Measurements from ENCODE around the gene ADAMTSL3.

The ADAMTSL3 gene

DNA sequence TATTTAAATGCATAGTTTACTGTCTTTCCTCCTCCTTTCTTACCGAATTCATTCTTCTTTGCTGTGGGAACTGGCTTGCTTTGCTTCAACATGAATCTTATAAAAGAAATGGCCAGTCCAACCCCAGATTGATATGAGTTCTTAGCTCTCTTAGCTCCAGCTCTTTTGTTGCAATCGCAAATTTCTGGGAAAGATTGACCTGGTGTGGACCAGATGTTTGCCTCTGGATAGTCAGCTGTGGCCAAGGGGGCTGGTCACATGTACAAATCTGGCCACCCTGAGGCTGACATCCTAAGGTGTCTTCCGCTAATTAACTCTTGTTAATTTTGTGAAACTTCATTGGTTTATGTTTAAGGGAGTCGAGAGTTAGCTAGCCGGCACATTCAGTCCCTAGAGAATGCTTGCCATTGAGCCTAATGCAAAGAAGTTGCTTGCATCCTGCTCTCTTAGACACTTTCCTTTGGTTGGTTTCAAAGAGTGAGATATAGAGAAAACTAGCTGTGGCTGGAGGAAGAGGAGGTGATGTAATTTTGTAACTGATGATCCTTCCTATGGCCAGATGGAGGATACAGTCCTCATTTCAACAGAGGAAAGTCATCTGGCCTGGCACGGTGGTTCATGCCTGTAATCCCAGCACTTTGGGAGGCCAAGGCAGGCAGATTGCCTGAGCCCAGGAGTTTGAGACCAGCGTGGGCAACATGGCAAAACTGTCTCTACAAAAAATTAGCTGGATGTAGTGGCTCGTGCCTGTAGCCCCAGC lies 162.4 kb downstream of the ADAMTSL3 start:
- no peaks in the 10 kb centered on the region for H3F3A ChIP-seq (ENCODE audit: insufficient read depth)

DNA sequence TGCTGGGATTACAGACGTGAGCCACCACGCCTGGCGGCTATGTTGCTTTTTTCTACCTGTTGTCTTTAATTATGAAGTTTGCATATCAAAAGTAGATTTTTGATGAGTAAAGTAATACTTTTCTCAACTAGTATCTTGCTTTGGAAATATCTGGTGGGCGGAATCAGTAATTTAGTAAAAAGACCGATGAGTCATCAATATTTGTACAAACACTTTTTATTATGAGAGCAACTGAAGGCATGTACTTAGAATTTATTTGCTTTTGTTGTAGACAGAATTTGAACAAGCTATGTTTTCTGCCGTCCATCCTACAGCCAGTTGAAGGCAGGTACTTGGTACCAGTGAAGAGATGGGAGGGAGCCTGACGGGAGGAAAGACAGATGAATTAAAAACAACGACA lies 164.7 kb downstream of the ADAMTSL3 start:
- H3K4me3 ChIP-seq (ENCODE audit: insufficient read depth, low read length, poor library complexity, severe bottlenecking): no peak overlapping the region
- no peaks in the 10 kb centered on the region for H3K79me2 ChIP-seq (ENCODE audit: insufficient read depth, low read length)
- H3K9me2 ChIP-seq (replicated peaks; ENCODE audit: insufficient read depth, low read length): no peaks in the 10 kb centered on the region
- no peaks in the 10 kb centered on the region for H3K27me3 ChIP-seq (ENCODE audit: low read length)
- TF ChIP-seq CTCF (IDR thresholded peaks at IDR 0.05; ENCODE audit: insufficient read depth, low read length, poor library complexity, severe bottlenecking) (no peak), EZH2phosphoT487 (conservative IDR thresholded peaks at IDR 0.05; ENCODE audit: low read length) (no peak)
- no peaks in the 10 kb centered on the region for H3F3A ChIP-seq (ENCODE audit: insufficient read depth)
- H3K27ac ChIP-seq (ENCODE audit: low read depth, low read length): no peak overlapping the region
- H3K9ac ChIP-seq (ENCODE audit: low read length): no peak overlapping the region
- H4K20me1 ChIP-seq (ENCODE audit: low read depth, low read length): no peaks in the 10 kb centered on the region
- no peak overlapping the region for H2AFZ ChIP-seq (ENCODE audit: low read depth, low read length, severe bottlenecking)
- no peaks in the 10 kb centered on the region for H3K36me3 ChIP-seq (ENCODE audit: low read length)
- no peaks in the 10 kb centered on the region for H3K9me3 ChIP-seq (ENCODE audit: insufficient read depth, low read length)
- H3K4me2 ChIP-seq (ENCODE audit: low read depth, low read length, poor library complexity, severe bottlenecking): no peak overlapping the region

More for the DNA sequence above, 162.4 kb downstream of the ADAMTSL3 start:
- no peaks in the 10 kb centered on the region for H3K9me3 ChIP-seq (ENCODE audit: insufficient read depth, low read length)
- no peaks in the 10 kb centered on the region for H3K27me3 ChIP-seq (ENCODE audit: low read length)
- no peak overlapping the region for H3K27ac ChIP-seq (ENCODE audit: low read depth, low read length)
- TF ChIP-seq CTCF (IDR thresholded peaks at IDR 0.05; ENCODE audit: insufficient read depth, low read length, poor library complexity, severe bottlenecking) (no peak), EZH2phosphoT487 (conservative IDR thresholded peaks at IDR 0.05; ENCODE audit: low read length) (no peak)
- no peaks in the 10 kb centered on the region for H4K20me1 ChIP-seq (ENCODE audit: low read depth, low read length)
- H3K4me3 ChIP-seq (ENCODE audit: insufficient read depth, low read length, poor library complexity, severe bottlenecking): no peak overlapping the region
- H3K36me3 ChIP-seq (ENCODE audit: low read length): no peaks in the 10 kb centered on the region
- H2AFZ ChIP-seq (ENCODE audit: low read depth, low read length, severe bottlenecking): no peak overlapping the region
- no peaks in the 10 kb centered on the region for H3K79me2 ChIP-seq (ENCODE audit: insufficient read depth, low read length)
- no peak overlapping the region for H3K4me2 ChIP-seq (ENCODE audit: low read depth, low read length, poor library complexity, severe bottlenecking)
- H3K9me2 ChIP-seq (replicated peaks; ENCODE audit: insufficient read depth, low read length): no peaks in the 10 kb centered on the region
- H3K9ac ChIP-seq (ENCODE audit: low read length): no peak overlapping the region

GRCh38 chr15:83830381-83830780 lies 176.5 kb downstream of the ADAMTSL3 start:
- H3K9ac ChIP-seq (ENCODE audit: low read length): no peak overlapping the region
- H3K79me2 ChIP-seq (ENCODE audit: insufficient read depth, low read length): no peaks in the 10 kb centered on the region
- no peaks in the 10 kb centered on the region for H3K36me3 ChIP-seq (ENCODE audit: low read length)
- TF ChIP-seq CTCF (IDR thresholded peaks at IDR 0.05; ENCODE audit: insufficient read depth, low read length, poor library complexity, severe bottlenecking) (no peak), EZH2phosphoT487 (conservative IDR thresholded peaks at IDR 0.05; ENCODE audit: low read length) (no peak)
- no peak overlapping the region for H3K4me3 ChIP-seq (ENCODE audit: insufficient read depth, low read length, poor library complexity, severe bottlenecking)
- no peaks in the 10 kb centered on the region for H3F3A ChIP-seq (ENCODE audit: insufficient read depth)
- no peaks in the 10 kb centered on the region for H3K27me3 ChIP-seq (ENCODE audit: low read length)
- no peaks in the 10 kb centered on the region for H3K9me2 ChIP-seq (replicated peaks; ENCODE audit: insufficient read depth, low read length)
- no peak overlapping the region for H3K4me2 ChIP-seq (ENCODE audit: low read depth, low read length, poor library complexity, severe bottlenecking)
- H2AFZ ChIP-seq (ENCODE audit: low read depth, low read length, severe bottlenecking): no peak overlapping the region
- no peaks in the 10 kb centered on the region for H3K9me3 ChIP-seq (ENCODE audit: insufficient read depth, low read length)
- H4K20me1 ChIP-seq (ENCODE audit: low read depth, low read length): no peaks in the 10 kb centered on the region
- H3K27ac ChIP-seq (ENCODE audit: low read depth, low read length): no peak overlapping the region

Data from SU-DHL-6 (cell line).